ENCODE measurements around the gene ANP32E. TPM values are rescaled to one million over a fixed set of nuclear protein-coding genes. Genes with fewer than 3 reads are reported as not detected.

ANP32E gene
- total RNA-seq, 1 experiment from 2014 or later = 95.1 TPM

DNA sequence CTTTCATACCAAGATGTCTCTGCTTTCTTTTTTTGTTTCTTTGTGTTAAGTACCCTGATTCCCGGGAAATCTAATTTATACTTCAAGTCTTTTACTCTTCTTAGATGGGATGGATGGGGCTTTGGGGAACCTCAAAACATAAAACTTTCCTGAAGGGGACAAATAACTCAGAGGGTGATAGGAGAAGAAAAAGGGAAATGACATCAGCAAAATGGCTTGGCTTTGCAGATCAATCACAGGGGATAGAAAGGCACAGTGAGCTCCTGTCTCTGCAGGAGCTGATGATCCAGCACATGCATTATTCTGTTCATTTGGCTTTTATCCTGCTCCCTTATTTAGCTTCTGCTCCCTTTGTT lies 20.3 kb upstream of the ANP32E start:
- RAD21 ChIA-PET (ENCODE audit: low non-redundant PET in 1 of 2, low total read pairs in 2 of 2, uncharacterized antibody in 2 of 2, unreplicated experiment in 2 of 2) = interaction anchor here in 1 of 2 experiments (1.1 kb wide), 1 partner anchor 25 kb away, joined by 6 read pairs; no protein-coding TSS in a partner anchor

More for the DNA sequence above, 20.3 kb upstream of the ANP32E start:
- ATAC-seq = no peak
- Histone ChIP-seq H3K4me2 (ENCODE audit: low read length) (peak overlapping the region; percentile 58), H3K36me3 (ENCODE audit: control insufficient read depth in 1 of 2, insufficient read depth in 2 of 2, low read length in 2 of 2) (no peaks in the 10 kb centered on the region), H3K9me2 (ENCODE audit: insufficient read depth) (no peaks in the 10 kb centered on the region), H3K27ac (ENCODE audit: low read depth, low read length) (no peak overlapping the region), H2AFZ (ENCODE audit: low read depth, low read length, poor library complexity, severe bottlenecking) (peak overlapping the region; percentile 75), H3K79me2 (ENCODE audit: insufficient read depth, low read length) (no peaks in the 10 kb centered on the region), H3K9me3 (ENCODE audit: control insufficient read depth in 1 of 2, insufficient read depth in 1 of 2, low read depth in 1 of 2, low read length in 2 of 2) (no peaks in the 10 kb centered on the region), H4K20me1 (ENCODE audit: insufficient read depth) (no peaks in the 10 kb centered on the region), H3K9ac (ENCODE audit: low read length) (no peak overlapping the region), H3K27me3 (ENCODE audit: insufficient read depth, low read length) (no peaks in the 10 kb centered on the region), H3K4me1 (ENCODE audit: control insufficient read depth in 1 of 2, insufficient read depth in 2 of 2, low read length in 2 of 2) (peaks cover 22 to 35% of the 10 kb centered on the region in 2 experiments), H3K4me3 (replicated peaks in 1 of 2; ENCODE audit: low read depth in 1 of 2, low read length in 2 of 2) (no peak overlapping the region)
- intact Hi-C loops (cut with micrococcal nuclease) = loop anchor here (1.0 to 10.0 kb wide), 6 partner anchors 25 to 741 kb away; partner anchors contain the start of gene PRPF3
- CTCF ChIA-PET = interaction anchor here (0.6 to 2.3 kb wide), 18 partner anchors 10 to 750 kb away, joined by 3 to 18 read pairs (median 4); partner anchors contain the start of genes APH1A, C1orf54, CIART and FALEC
- POLR2A ChIA-PET = interaction anchor here (0.8 kb wide), 1 partner anchor 13 kb away, joined by 3 read pairs; the partner anchor contains the start of gene APH1A
- TF ChIP-seq POLR2AphosphoS5 (IDR thresholded peaks at IDR 0.05; ENCODE audit: low read depth, low read length) (no peak), REST (IDR thresholded peaks at IDR 0.05; ENCODE audit: low read depth) (no peak), RAD21 (IDR thresholded peaks at IDR 0.05; ENCODE audit: low read depth) (no peak)
- no TSS peak for BruUV-seq (replicated peaks)
- no peak for DNase-seq (ENCODE audit: low read depth, low spot score)
